ENCODE results near the gene FYCO1.

The FYCO1 gene

DNA sequence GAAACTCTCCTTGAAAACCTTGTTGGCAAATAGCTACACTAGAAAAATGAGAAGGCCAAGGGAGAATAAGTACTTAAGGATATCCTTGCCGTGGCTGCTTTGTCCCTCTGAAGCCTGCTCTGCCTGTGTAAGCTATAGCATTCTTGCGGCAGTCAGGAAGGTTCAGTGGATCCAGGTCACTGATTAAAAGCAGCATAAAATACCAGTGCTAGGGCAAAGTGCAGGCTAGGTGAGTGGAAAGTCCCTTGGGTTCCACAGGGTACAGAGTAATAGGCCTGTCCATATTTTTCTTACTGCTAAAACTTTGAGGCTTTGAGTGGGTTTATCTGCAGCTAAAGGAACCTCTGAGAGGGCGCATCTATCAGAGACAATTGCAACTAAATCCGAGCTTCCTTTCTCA lies 42.1 kb downstream of the FYCO1 start:
- no peak overlapping the region for H3K18ac ChIP-seq (ENCODE audit: low read length)
- H2AK5ac ChIP-seq (ENCODE audit: low read depth, low read length): no peak overlapping the region
- H4K91ac ChIP-seq (ENCODE audit: low read depth, low read length, poor library complexity): no peak overlapping the region
- no peak overlapping the region for H3K9ac ChIP-seq (ENCODE audit: low read depth, low read length, poor library complexity)
- H3K27me3 ChIP-seq (ENCODE audit: control insufficient read depth in 3 of 3, insufficient read depth in 3 of 3, low read depth in 1 of 3, low read length in 3 of 3): no peaks in the 10 kb centered on the region
- H3K14ac ChIP-seq (ENCODE audit: low read length): no peak overlapping the region
- no CpG with 5 or more reads among the region's 4 CpGs for WGBS, 2 donors (ENCODE audit: extremely low coverage in 2 of 2, insufficient read length in 2 of 2, insufficient replicate concordance in 1 of 2)
- H3K4me3 ChIP-seq (ENCODE audit: low read length in 2 of 2): no peak overlapping the region
- no peaks in the 10 kb centered on the region for H3K79me1 ChIP-seq (ENCODE audit: low read depth, low read length)
- no peak for DNase-seq (ENCODE audit: low spot score)
- H3K36me3 ChIP-seq (replicated peaks in 1 of 2; ENCODE audit: control insufficient read depth in 2 of 2, insufficient read depth in 2 of 2, low read length in 2 of 2): peaks cover 57 to 91% of the 10 kb centered on the region in 2 donors
- H4K8ac ChIP-seq (ENCODE audit: low read depth, low read length): no peak overlapping the region
- H2AFZ ChIP-seq (ENCODE audit: low read length): no peak overlapping the region
- H2BK120ac ChIP-seq (ENCODE audit: low read depth, low read length): no peak overlapping the region
- no peak overlapping the region for H2BK12ac ChIP-seq (ENCODE audit: low read length)
- H3K27ac ChIP-seq (replicated peaks; ENCODE audit: low read length): no peak overlapping the region
- no peak overlapping the region for H3K23ac ChIP-seq (ENCODE audit: low read depth, low read length, poor library complexity)
- H3K9me3 ChIP-seq (replicated peaks in 1 of 2; ENCODE audit: control insufficient read depth in 2 of 2, insufficient read depth in 1 of 2, low read depth in 1 of 2, low read length in 2 of 2): no peaks in the 10 kb centered on the region
- no peak overlapping the region for H3K4me2 ChIP-seq (ENCODE audit: insufficient read depth, low read length, poor library complexity, severe bottlenecking)
- H3K4ac ChIP-seq (ENCODE audit: low read length): no peak overlapping the region
- H3K4me1 ChIP-seq (ENCODE audit: control insufficient read depth in 2 of 2, insufficient read depth in 1 of 2, low read depth in 1 of 2, low read length in 2 of 2): peaks cover 0 to 4% of the 10 kb centered on the region in 2 donors
- no peak overlapping the region for H2BK15ac ChIP-seq (ENCODE audit: low read length)
- no peak overlapping the region for H2BK5ac ChIP-seq (ENCODE audit: low read length)

DNA sequence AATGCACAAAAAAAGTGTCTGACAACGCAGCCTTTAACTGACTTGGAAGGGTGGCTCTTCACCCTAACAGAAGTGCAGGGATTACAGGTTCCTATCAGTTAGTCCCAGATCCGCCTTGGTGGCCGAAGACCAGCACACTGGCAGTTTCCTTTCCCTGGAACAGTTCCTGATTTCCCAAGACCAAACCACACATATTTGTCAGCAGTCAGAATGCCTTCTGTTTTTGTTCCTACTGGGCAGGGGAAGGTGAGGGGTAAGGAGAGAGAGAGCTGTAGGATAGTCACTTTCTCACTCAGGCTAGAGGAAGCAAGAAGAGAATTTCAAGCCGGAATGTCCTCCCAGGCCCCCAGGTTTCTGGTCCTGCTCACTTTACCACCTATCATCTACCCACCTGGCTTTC lies 43.2 kb downstream of the FYCO1 start:
- H2BK5ac ChIP-seq (ENCODE audit: low read length): no peak overlapping the region
- DNase-seq (ENCODE audit: low spot score): no peak
- H3K27me3 ChIP-seq (ENCODE audit: control insufficient read depth in 3 of 3, insufficient read depth in 3 of 3, low read depth in 1 of 3, low read length in 3 of 3): no peaks in the 10 kb centered on the region
- H3K4ac ChIP-seq (ENCODE audit: low read length): no peak overlapping the region
- no peak overlapping the region for H2AK5ac ChIP-seq (ENCODE audit: low read depth, low read length)
- H3K27ac ChIP-seq (replicated peaks; ENCODE audit: low read length): no peak overlapping the region
- H2BK15ac ChIP-seq (ENCODE audit: low read length): no peak overlapping the region
- H3K4me1 ChIP-seq (ENCODE audit: control insufficient read depth in 2 of 2, insufficient read depth in 1 of 2, low read depth in 1 of 2, low read length in 2 of 2): peaks cover 0 to under 1% of the 10 kb centered on the region in 2 donors
- no peak overlapping the region for H2BK12ac ChIP-seq (ENCODE audit: low read length)
- no CpG with 5 or more reads among the region's 4 CpGs for WGBS, 2 donors (ENCODE audit: extremely low coverage in 2 of 2, insufficient read length in 2 of 2, insufficient replicate concordance in 1 of 2)
- no peak overlapping the region for H3K14ac ChIP-seq (ENCODE audit: low read length)
- H3K9me3 ChIP-seq (replicated peaks in 1 of 2; ENCODE audit: control insufficient read depth in 2 of 2, insufficient read depth in 1 of 2, low read depth in 1 of 2, low read length in 2 of 2): no peaks in the 10 kb centered on the region
- no peak overlapping the region for H4K8ac ChIP-seq (ENCODE audit: low read depth, low read length)
- H2AFZ ChIP-seq (ENCODE audit: low read length): no peak overlapping the region
- H3K4me2 ChIP-seq (ENCODE audit: insufficient read depth, low read length, poor library complexity, severe bottlenecking): no peak overlapping the region
- H3K4me3 ChIP-seq (ENCODE audit: low read length in 2 of 2): no peak overlapping the region
- H4K91ac ChIP-seq (ENCODE audit: low read depth, low read length, poor library complexity): no peak overlapping the region
- H3K9ac ChIP-seq (ENCODE audit: low read depth, low read length, poor library complexity): no peak overlapping the region
- no peak overlapping the region for H2BK120ac ChIP-seq (ENCODE audit: low read depth, low read length)
- H3K23ac ChIP-seq (ENCODE audit: low read depth, low read length, poor library complexity): no peak overlapping the region
- no peaks in the 10 kb centered on the region for H3K79me1 ChIP-seq (ENCODE audit: low read depth, low read length)
- peaks cover 54 to 91% of the 10 kb centered on the region in 2 donors for H3K36me3 ChIP-seq (replicated peaks in 1 of 2; ENCODE audit: control insufficient read depth in 2 of 2, insufficient read depth in 2 of 2, low read length in 2 of 2)
- H3K18ac ChIP-seq (ENCODE audit: low read length): no peak overlapping the region

DNA sequence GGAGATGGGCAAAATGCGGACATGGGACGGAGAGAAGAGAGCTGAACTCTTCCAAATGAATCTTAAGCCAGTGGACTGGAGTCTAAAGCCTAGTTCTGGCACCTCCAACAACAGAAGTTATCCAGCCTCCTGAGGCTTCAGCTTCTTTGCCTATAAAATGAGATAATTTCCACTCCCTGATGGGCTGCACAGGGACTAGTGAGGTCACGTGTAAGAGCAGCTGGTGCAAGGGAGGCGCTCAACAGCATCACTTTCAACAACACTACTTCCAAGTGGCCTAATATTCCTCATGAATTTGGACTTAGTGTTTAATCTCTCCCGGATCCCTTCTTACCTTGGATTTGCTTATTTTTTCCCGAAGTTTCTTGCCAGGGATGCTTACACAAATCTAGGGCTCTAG lies 43.7 kb downstream of the FYCO1 start:
- H4K91ac ChIP-seq (ENCODE audit: low read depth, low read length, poor library complexity): no peak overlapping the region
- no peak overlapping the region for H2BK5ac ChIP-seq (ENCODE audit: low read length)
- no peak overlapping the region for H2AFZ ChIP-seq (ENCODE audit: low read length)
- H3K18ac ChIP-seq (ENCODE audit: low read length): no peak overlapping the region
- peaks cover 59 to 91% of the 10 kb centered on the region in 2 donors for H3K36me3 ChIP-seq (replicated peaks in 1 of 2; ENCODE audit: control insufficient read depth in 2 of 2, insufficient read depth in 2 of 2, low read length in 2 of 2)
- no peak for DNase-seq (ENCODE audit: low spot score)
- no peak overlapping the region for H3K14ac ChIP-seq (ENCODE audit: low read length)
- no peaks in the 10 kb centered on the region for H3K4me1 ChIP-seq (ENCODE audit: control insufficient read depth in 2 of 2, insufficient read depth in 1 of 2, low read depth in 1 of 2, low read length in 2 of 2)
- no peak overlapping the region for H3K4ac ChIP-seq (ENCODE audit: low read length)
- no peak overlapping the region for H2BK15ac ChIP-seq (ENCODE audit: low read length)
- no peaks in the 10 kb centered on the region for H3K79me1 ChIP-seq (ENCODE audit: low read depth, low read length)
- H3K9me3 ChIP-seq (replicated peaks in 1 of 2; ENCODE audit: control insufficient read depth in 2 of 2, insufficient read depth in 1 of 2, low read depth in 1 of 2, low read length in 2 of 2): no peaks in the 10 kb centered on the region
- H2BK12ac ChIP-seq (ENCODE audit: low read length): no peak overlapping the region
- H3K4me3 ChIP-seq (ENCODE audit: low read length in 2 of 2): no peak overlapping the region
- H3K23ac ChIP-seq (ENCODE audit: low read depth, low read length, poor library complexity): no peak overlapping the region
- H4K8ac ChIP-seq (ENCODE audit: low read depth, low read length): no peak overlapping the region
- no CpG with 5 or more reads among the region's 6 CpGs for WGBS, 2 donors (ENCODE audit: extremely low coverage in 2 of 2, insufficient read length in 2 of 2, insufficient replicate concordance in 1 of 2)
- H3K27me3 ChIP-seq (ENCODE audit: control insufficient read depth in 3 of 3, insufficient read depth in 3 of 3, low read depth in 1 of 3, low read length in 3 of 3): no peaks in the 10 kb centered on the region
- H3K4me2 ChIP-seq (ENCODE audit: insufficient read depth, low read length, poor library complexity, severe bottlenecking): no peak overlapping the region
- no peak overlapping the region for H3K27ac ChIP-seq (replicated peaks; ENCODE audit: low read length)
- no peak overlapping the region for H2AK5ac ChIP-seq (ENCODE audit: low read depth, low read length)
- no peak overlapping the region for H2BK120ac ChIP-seq (ENCODE audit: low read depth, low read length)
- H3K9ac ChIP-seq (ENCODE audit: low read depth, low read length, poor library complexity): no peak overlapping the region

DNA sequence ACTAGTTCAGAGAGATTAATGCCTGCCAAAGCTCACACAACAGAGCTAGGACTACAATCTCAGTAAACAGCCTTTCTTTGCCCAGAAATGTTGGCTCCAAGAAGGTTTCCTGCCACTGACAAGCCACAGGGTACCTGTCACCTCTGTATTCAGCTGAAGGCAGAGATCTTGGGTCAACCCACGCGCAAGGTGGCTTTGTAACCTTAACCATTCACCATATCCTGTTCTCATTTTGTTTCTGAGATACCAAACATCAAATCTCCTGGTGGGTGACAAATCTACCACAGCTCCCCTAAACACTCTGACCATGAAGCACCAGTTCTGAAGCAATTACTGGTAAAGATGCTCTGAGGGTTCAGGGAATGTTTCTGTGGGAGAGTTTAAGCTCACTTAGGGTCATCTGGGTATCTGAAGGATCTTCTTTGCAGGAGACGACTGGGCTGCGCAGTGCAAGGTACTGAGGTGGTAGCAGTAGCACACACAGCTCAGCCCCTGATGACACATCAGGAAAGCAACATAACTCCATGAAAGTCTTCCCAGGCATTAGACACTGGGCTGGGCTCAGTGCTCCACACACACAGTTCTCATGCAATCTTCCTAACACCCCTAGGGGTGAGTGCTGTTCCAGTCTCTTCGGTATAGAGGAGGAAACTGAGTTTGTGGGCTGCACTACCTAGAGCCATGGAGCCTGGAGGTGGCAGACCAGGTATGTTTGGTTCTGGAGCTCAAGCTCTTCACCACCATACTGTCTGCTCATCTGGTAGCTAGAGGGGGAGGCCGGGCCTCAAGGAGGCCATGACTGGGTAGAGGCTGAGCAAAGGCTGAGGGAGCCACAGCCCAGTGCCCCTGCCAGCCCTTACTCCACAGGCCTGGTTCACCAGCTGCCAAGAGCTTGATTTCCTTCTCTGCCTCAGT lies 44.7 kb downstream of the FYCO1 start:
- Histone ChIP-seq H2AK5ac (ENCODE audit: low read depth, low read length) (no peak overlapping the region), H3K4me1 (ENCODE audit: control insufficient read depth in 2 of 2, insufficient read depth in 1 of 2, low read depth in 1 of 2, low read length in 2 of 2) (no peaks in the 10 kb centered on the region), H3K4me3 (ENCODE audit: low read length in 2 of 2) (no peak overlapping the region), H4K8ac (ENCODE audit: low read depth, low read length) (no peak overlapping the region), H3K4ac (ENCODE audit: low read length) (no peak overlapping the region), H3K14ac (ENCODE audit: low read length) (no peak overlapping the region), H2BK15ac (ENCODE audit: low read length) (no peak overlapping the region), H3K4me2 (ENCODE audit: insufficient read depth, low read length, poor library complexity, severe bottlenecking) (no peak overlapping the region), H3K18ac (ENCODE audit: low read length) (no peak overlapping the region), H2BK12ac (ENCODE audit: low read length) (no peak overlapping the region), H3K9me3 (replicated peaks in 1 of 2; ENCODE audit: control insufficient read depth in 2 of 2, insufficient read depth in 1 of 2, low read depth in 1 of 2, low read length in 2 of 2) (no peaks in the 10 kb centered on the region), H2BK120ac (ENCODE audit: low read depth, low read length) (no peak overlapping the region), H2AFZ (ENCODE audit: low read length) (no peak overlapping the region), H3K27me3 (ENCODE audit: control insufficient read depth in 3 of 3, insufficient read depth in 3 of 3, low read depth in 1 of 3, low read length in 3 of 3) (no peaks in the 10 kb centered on the region), H3K9ac (ENCODE audit: low read depth, low read length, poor library complexity) (no peak overlapping the region), H3K27ac (replicated peaks; ENCODE audit: low read length) (no peak overlapping the region), H2BK5ac (ENCODE audit: low read length) (no peak overlapping the region), H3K23ac (ENCODE audit: low read depth, low read length, poor library complexity) (no peak overlapping the region), H3K36me3 (replicated peaks in 1 of 2; ENCODE audit: control insufficient read depth in 2 of 2, insufficient read depth in 2 of 2, low read length in 2 of 2) (peaks cover 63 to 94% of the 10 kb centered on the region in 2 donors), H4K91ac (ENCODE audit: low read depth, low read length, poor library complexity) (no peak overlapping the region), H3K79me1 (ENCODE audit: low read depth, low read length) (no peaks in the 10 kb centered on the region)
- no peak for DNase-seq (ENCODE audit: low spot score)
- no CpG with 5 or more reads among the region's 6 CpGs for WGBS, 2 donors (ENCODE audit: extremely low coverage in 2 of 2, insufficient read length in 2 of 2, insufficient replicate concordance in 1 of 2)

Measured in neuronal stem cell (in vitro differentiated cells).